HL-60 (cell line): Measurements from ENCODE around the gene IL15.
"Not testable (repeated sequence)": the region's sequence is repeated elsewhere in the genome, so short reads cannot be mapped to it uniquely, and the experiment has no call there.

Experiments
- DNase-seq, 2 experiments: peaks; one replicate each; pipeline ENCODE4 v3.0.0-alpha.2; 2010 to 2020; ENCODE audit warnings: low read depth in 1 of 2, low spot score in 1 of 2
- H3K27ac ChIP-seq: fragments of 250-450 bp; sonication (Bioruptor Pico); replicated peaks from 2 replicates; pipeline ENCODE4 v1.5.1; 2020; ENCODE audit warnings: mild to moderate bottlenecking, moderate library complexity
- H3K27me3 ChIP-seq: fragments of 250-450 bp; sonication (Bioruptor Pico); 2 replicates; pipeline ENCODE4 v1.5.1; 2021; ENCODE audit warnings: mild to moderate bottlenecking, moderate library complexity; ENCODE audit not compliant: insufficient read depth, poor library complexity, severe bottlenecking
- H3K4me3 ChIP-seq: replicated peaks from 2 replicates; pipeline ENCODE4 v1.5.1; 2011; ENCODE audit warnings: mild to moderate bottlenecking, control low read depth, low read length; ENCODE audit not compliant: insufficient read depth
- CTCF ChIP-seq: IDR thresholded peaks from one replicate; pipeline ENCODE4 v1.5.1; 2011; ENCODE audit warnings: low read length, control low read depth, inconsistent platforms; ENCODE audit not compliant: insufficient read depth
- GABPA ChIP-seq: IDR thresholded peaks from 2 replicates; pipeline ENCODE4 v1.6.1; 2012; ENCODE audit warnings: low read depth
- POLR2AphosphoS5 ChIP-seq: IDR thresholded peaks from 2 replicates; pipeline ENCODE4 v1.6.1; 2012; ENCODE audit warnings: low read depth
- REST ChIP-seq: IDR thresholded peaks from 2 replicates; pipeline ENCODE4 v1.6.1; 2012; ENCODE audit warnings: low read depth; ENCODE audit not compliant: insufficient replicate concordance
- SPI1 ChIP-seq: IDR thresholded peaks from 2 replicates; pipeline ENCODE4 v1.6.1; 2012; ENCODE audit warnings: low read depth, mild to moderate bottlenecking, borderline replicate concordance

The IL15 gene

GRCh38 chr4:141599853-141600252 is 36.5 kb upstream of the IL15 start:
- Histone ChIP-seq H3K27me3 (no peaks in the 10 kb centered on the region), H3K27ac (no peak overlapping the region), H3K4me3 (no peak overlapping the region)
- no peak for TF ChIP-seq REST
- TF ChIP-seq GABPA: no peak
- TF ChIP-seq CTCF: no peak
- no peak for TF ChIP-seq POLR2AphosphoS5
- no peak for TF ChIP-seq SPI1
- no peak for DNase-seq

- not testable (repeated sequence) for H3K27me3 ChIP-seq, DNase-seq, H3K4me3 ChIP-seq, H3K27ac ChIP-seq
Observed at GRCh38 chr4:141604683-141605082, 31.7 kb upstream of the IL15 start.

GRCh38 chr4:141605425-141605856 is 30.9 kb upstream of the IL15 start:
- TF ChIP-seq SPI1 (no peak), POLR2AphosphoS5 (no peak), REST (no peak), CTCF (no peak), GABPA (no peak)

GRCh38 chr4:141609243-141609642 is 27.1 kb upstream of the IL15 start:
- TF ChIP-seq REST (no peak), GABPA (no peak), SPI1 (no peak), POLR2AphosphoS5 (no peak), CTCF (no peak)
- no peak for DNase-seq

More at GRCh38 chr4:141605425-141605856, 30.9 kb upstream of the IL15 start:
- DNase-seq: no peak
- no peak overlapping the region for H3K4me3 ChIP-seq
- H3K27ac ChIP-seq: no peak overlapping the region
- no peaks in the 10 kb centered on the region for H3K27me3 ChIP-seq

More at GRCh38 chr4:141609243-141609642, 27.1 kb upstream of the IL15 start:
- Histone ChIP-seq H3K27me3 (no peaks in the 10 kb centered on the region), H3K4me3 (no peak overlapping the region), H3K27ac (no peak overlapping the region)
